SK-N-SH (cell line): ENCODE data around the gene KCNK5. TPM values are rescaled to one million over a fixed set of nuclear protein-coding genes. Genes with fewer than 3 reads are reported as not detected.

Experiments used
- CTCF ChIA-PET: fragments of 300-600, 350-600 bp; formaldehyde crosslinking; extraction: SDS; loops from one replicate; lab custom pipeline; 2021; lab: Yijun Ruan, JAX
- POLR2A ChIA-PET: fragments of 350-600 bp; sonication (Branson Sonifier 250); formaldehyde crosslinking; extraction: SDS; loops from one replicate; lab custom pipeline; 2020; ENCODE audit warnings: antibody characterized with exemption, inconsistent platforms; lab: Yijun Ruan, JAX
- DNase-seq: peaks from one replicate; pipeline ENCODE4 v3.0.0; 2012
- H2AFZ ChIP-seq: fragments of 200-600 bp; sonication (generic); 2 replicates; pipeline ENCODE4 v1.8.1; 2016; ENCODE audit warnings: antibody characterized with exemption, mild to moderate bottlenecking, low read depth
- H3F3A ChIP-seq: fragments of 200-600 bp; sonication (generic); replicated peaks from 2 replicates; pipeline ENCODE3; 2016; ENCODE audit warnings: antibody characterized with exemption, mild to moderate bottlenecking; ENCODE audit not compliant: insufficient read depth
- H3K27ac ChIP-seq, 2 experiments: fragments of 200-500 bp in 1 of 2; fragments of 200-600 bp in 1 of 2; sonication (Bioruptor generic) in 1 of 2; sonication (generic), shearing (Covaris generic) in 1 of 2; 2 replicates each; pipeline versions ENCODE4 v1.5.1 to v1.6.1; 2014 to 2016; ENCODE audit warnings: low read depth in 2 of 2, inconsistent platforms in 1 of 2, low read length in 1 of 2, mild to moderate bottlenecking in 1 of 2, mixed read lengths in 1 of 2
- H3K27me3 ChIP-seq: fragments of 200-600 bp; sonication (generic), shearing (Covaris generic); 2 replicates; pipeline ENCODE4 v1.6.1; 2016; ENCODE audit warnings: mixed run types; ENCODE audit not compliant: insufficient read depth
- H3K36me3 ChIP-seq, 2 experiments: fragments of 200-500 bp in 1 of 2; fragments of 200-600 bp in 1 of 2; sonication (Bioruptor generic) in 1 of 2; sonication (generic) in 1 of 2; replicated peaks in 1 of 2; 2 replicates each; pipeline versions ENCODE3 to v1.5.1; 2014 to 2016; ENCODE audit warnings: low read length in 1 of 2, mild to moderate bottlenecking in 1 of 2; ENCODE audit not compliant: insufficient read depth in 2 of 2, control insufficient read depth in 1 of 2
- H3K4me1 ChIP-seq, 2 experiments: fragments of 200-500 bp in 1 of 2; fragments of 200-600 bp in 1 of 2; sonication (Bioruptor generic) in 1 of 2; sonication (generic), shearing (Covaris generic) in 1 of 2; 2 replicates each; pipeline versions ENCODE4 v1.5.1 to v1.6.1; 2014 to 2016; ENCODE audit warnings: low read depth in 1 of 2, low read length in 1 of 2, mixed run types in 1 of 2; ENCODE audit not compliant: insufficient read depth in 2 of 2, control insufficient read depth in 1 of 2
- H3K4me2 ChIP-seq: fragments of 200-600 bp; sonication (generic), shearing (Covaris generic); 2 replicates; pipeline ENCODE4 v1.6.1; 2017; ENCODE audit warnings: mixed run types
- H3K4me3 ChIP-seq, 2 experiments: fragments of 200-500 bp in 1 of 2; fragments of 200-600 bp in 1 of 2; sonication (Bioruptor generic) in 1 of 2; sonication (generic), shearing (Covaris generic) in 1 of 2; 2 replicates each; pipeline versions ENCODE4 v1.5.1 to v1.8.1; 2014 to 2016; ENCODE audit warnings: low read depth in 2 of 2, inconsistent platforms in 1 of 2, low read length in 1 of 2, mild to moderate bottlenecking in 1 of 2, mixed read lengths in 1 of 2, moderate library complexity in 1 of 2
- H3K79me2 ChIP-seq: fragments of 200-600 bp; sonication (generic); 2 replicates; pipeline ENCODE4 v1.8.1; 2017; ENCODE audit warnings: mild to moderate bottlenecking; ENCODE audit not compliant: insufficient read depth
- H3K9ac ChIP-seq: fragments of 200-600 bp; sonication (generic); 2 replicates; pipeline ENCODE4 v1.6.1; 2017; ENCODE audit warnings: mixed run types
- H3K9me2 ChIP-seq: fragments of 200-600 bp; sonication (generic); 2 replicates; pipeline ENCODE4 v1.6.1; 2017; ENCODE audit warnings: mixed run types
- H3K9me3 ChIP-seq: fragments of 200-600 bp; sonication (generic); 2 replicates; pipeline ENCODE4 v1.6.1; 2017; ENCODE audit warnings: mixed run types, mild to moderate bottlenecking, moderate library complexity
- H4K20me1 ChIP-seq: fragments of 200-600 bp; sonication (generic); 2 replicates; pipeline ENCODE4 v1.6.1; 2017; ENCODE audit warnings: mild to moderate bottlenecking, mixed run types; ENCODE audit not compliant: insufficient read depth
- FOSL2 ChIP-seq: IDR thresholded peaks from 2 replicates; pipeline ENCODE4 v1.4.0; 2012; ENCODE audit warnings: low read depth, mild to moderate bottlenecking, moderate library complexity, borderline replicate concordance
- FOXM1 ChIP-seq: IDR thresholded peaks from 2 replicates; pipeline ENCODE4 v1.4.0; 2012; ENCODE audit warnings: low read depth, mild to moderate bottlenecking
- GABPA ChIP-seq: IDR thresholded peaks from 2 replicates; pipeline ENCODE4 v1.4.0; 2012; ENCODE audit warnings: low read depth, mild to moderate bottlenecking
- GATA2 ChIP-seq: sonication (generic); formaldehyde crosslinking; IDR thresholded peaks from 2 replicates; pipeline ENCODE4 v1.5.0; 2020; ENCODE audit warnings: mild to moderate bottlenecking, missing genetic modification reagents
- IRF3 ChIP-seq: fragments of 150-350 bp; IDR thresholded peaks from 2 replicates; pipeline ENCODE4 v1.6.1; 2016; ENCODE audit warnings: mild to moderate bottlenecking, low read depth, low read length
- JUND ChIP-seq: IDR thresholded peaks from 2 replicates; pipeline ENCODE4 v1.4.0; 2012
- MAX ChIP-seq: IDR thresholded peaks from 2 replicates; pipeline ENCODE4 v1.4.0; 2012; ENCODE audit warnings: low read depth
- MEF2A ChIP-seq: IDR thresholded peaks from 2 replicates; pipeline ENCODE4 v1.4.0; 2012; ENCODE audit warnings: low read depth, borderline replicate concordance
- NRF1 ChIP-seq: IDR thresholded peaks from 2 replicates; pipeline ENCODE4 v1.6.1; 2012; ENCODE audit warnings: low read depth, mild to moderate bottlenecking, low read length
- PBX3 ChIP-seq: IDR thresholded peaks from 2 replicates; pipeline ENCODE4; 2012
- RCOR1 ChIP-seq: fragments of 150-350 bp; IDR thresholded peaks from 2 replicates; pipeline ENCODE4 v1.6.1; 2017; ENCODE audit warnings: antibody characterized with exemption, low read length
- RFX5 ChIP-seq: IDR thresholded peaks from 2 replicates; pipeline ENCODE4 v1.6.1; 2012; ENCODE audit warnings: mild to moderate bottlenecking, improper control_type of control experiment, low read length
- SIN3A ChIP-seq: IDR thresholded peaks from 2 replicates; pipeline ENCODE4 v1.6.1; 2012; ENCODE audit warnings: low read depth, mild to moderate bottlenecking, low read length, moderate library complexity, borderline replicate concordance
- SMC3 ChIP-seq: IDR thresholded peaks from 2 replicates; pipeline ENCODE4 v1.6.1; 2012; ENCODE audit warnings: low read depth, low read length, improper control_type of control experiment
- TAF1 ChIP-seq: IDR thresholded peaks from 2 replicates; pipeline ENCODE4 v1.6.1; 2012; ENCODE audit warnings: low read depth, mild to moderate bottlenecking, low read length, moderate library complexity, borderline replicate concordance
- TCF12 ChIP-seq: IDR thresholded peaks from 2 replicates; pipeline ENCODE4 v1.4.0; 2012
- TEAD4 ChIP-seq: IDR thresholded peaks from 2 replicates; pipeline ENCODE4 v1.4.0; 2012; ENCODE audit warnings: mild to moderate bottlenecking, borderline replicate concordance; ENCODE audit not compliant: insufficient read depth
- ZBTB33 ChIP-seq: IDR thresholded peaks from 2 replicates; pipeline ENCODE4 v1.4.0; 2012; ENCODE audit warnings: low read depth, borderline replicate concordance
- WGBS: methylation state at CpG from one replicate; pipeline ENCODE4 v1.1.6; 2017; ENCODE audit warnings: low lambda C conversion rate; 5-methylcytosine and 5-hydroxymethylcytosine counted together
- polyA plus RNA-seq, 3 experiments: library from polyadenylated mRNA; depleted of rRNA; stranded (reverse); fragments of >200 nt; gene quantifications; 2 replicates each; pipeline ENCODE4 v1.2.3, GENCODE V29; 2012
- TF ChIP-seq, protein P1 (sequence below): fragments of 200-600 bp; sonication (generic); IDR thresholded peaks from 2 replicates; pipeline ENCODE4 v1.6.1; 2017; ENCODE audit warnings: antibody characterized with exemption, mild to moderate bottlenecking, moderate library complexity

Gene KCNK5
- polyA plus RNA-seq, 1 of the 3 experiments (the other 2 are of a cell fraction), result not detected

DNA sequence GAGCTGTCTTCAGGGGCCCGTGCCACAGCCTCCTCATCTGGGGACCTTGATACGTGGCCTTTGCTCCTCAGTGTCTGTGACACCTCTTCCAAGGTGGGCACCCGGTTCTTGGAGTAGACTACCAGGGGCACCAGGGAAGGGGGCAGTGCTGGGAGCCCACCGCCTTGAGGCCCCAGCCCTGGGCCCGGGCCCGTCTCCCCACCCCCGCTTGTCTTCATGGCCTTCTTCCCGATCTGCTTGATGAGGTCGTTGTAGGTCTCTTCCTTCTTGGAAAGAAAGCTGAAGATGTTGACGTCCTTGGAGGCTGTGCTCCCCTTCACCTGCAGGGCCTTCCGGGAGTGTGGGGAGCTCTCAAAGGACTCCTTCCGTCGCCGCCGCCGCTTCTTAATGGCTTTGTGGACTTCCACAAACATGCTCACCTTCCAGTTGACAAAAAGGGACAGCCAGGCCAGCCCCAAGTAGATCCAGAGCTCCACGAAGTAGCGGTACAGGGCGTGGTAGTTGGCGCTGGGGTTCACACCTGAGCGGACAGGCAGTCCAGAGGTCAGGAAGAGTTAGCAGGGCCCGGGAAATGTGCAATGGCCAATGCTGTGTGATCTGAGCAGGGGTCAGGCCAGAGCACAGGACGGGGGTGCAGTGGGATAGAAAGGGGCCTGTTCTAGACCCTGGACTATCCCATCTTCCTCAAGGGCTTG, 37.9 kb downstream of the KCNK5 start:
- Histone ChIP-seq H3K9me2 (no peaks in the 10 kb centered on the region), H3K79me2 (no peaks in the 10 kb centered on the region), H3K9ac (no peak overlapping the region), H3K4me2 (no peak overlapping the region), H2AFZ (no peak overlapping the region), H3K27ac (no peak overlapping the region), H3F3A (no peaks in the 10 kb centered on the region), H4K20me1 (no peaks in the 10 kb centered on the region), H3K4me1 (peaks cover 0 to 6% of the 10 kb centered on the region in 2 experiments; a peak in 1 of 4 replicates), H3K9me3 (no peaks in the 10 kb centered on the region), H3K4me3 (no peak overlapping the region), H3K36me3 (no peaks in the 10 kb centered on the region), H3K27me3 (no peaks in the 10 kb centered on the region)
- WGBS, result 70% methylated on average over 15 of the region's 23 CpGs
- TF ChIP-seq RCOR1 (no peak), FOSL2 (no peak), PBX3 (no peak), TCF12 (no peak), IRF3 (no peak), GABPA (no peak), GATA2 (CRISPR knock-in tag) (no peak)
- ChIA-PET POLR2A (no interaction called here), CTCF (interaction anchor here (0.6 to 3.1 kb wide), 6 partner anchors 9 to 219 kb away, joined by 3 to 17 read pairs (median 3); no protein-coding TSS in a partner anchor)
- DNase-seq, result no peak

DNA sequence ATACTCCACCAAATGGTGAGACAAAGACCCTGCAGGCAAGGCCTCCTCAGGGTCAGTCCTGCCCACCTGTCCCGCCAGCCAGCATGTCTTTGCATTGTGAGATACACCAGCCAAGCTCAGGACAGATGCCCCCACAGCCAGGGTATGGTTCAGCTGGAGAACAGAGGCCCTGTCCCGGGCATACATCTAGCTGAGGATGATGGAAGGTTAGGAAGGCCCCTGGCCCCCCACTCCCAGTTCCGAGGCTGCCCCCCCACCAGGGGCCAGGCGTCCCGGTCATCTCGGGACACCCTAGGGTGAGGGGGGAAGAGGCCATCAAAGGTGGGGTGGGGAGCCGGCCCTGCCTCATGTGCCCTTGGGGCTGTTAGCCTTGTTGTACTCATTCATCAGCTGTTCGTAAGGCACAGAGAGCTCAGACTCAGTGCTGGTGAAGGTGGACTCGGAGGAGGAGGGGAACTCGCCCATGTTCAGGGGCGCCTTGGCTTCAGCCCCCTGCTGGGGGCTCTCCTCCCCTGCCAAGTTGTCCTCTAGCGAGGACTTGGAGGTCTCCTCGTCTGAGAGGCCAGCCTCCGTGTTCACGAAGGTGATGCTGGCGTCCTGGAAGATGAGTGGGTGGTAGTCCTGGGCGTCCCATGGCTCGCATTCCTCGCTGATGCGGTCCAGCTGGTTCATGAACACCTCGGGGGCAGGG, 38.6 kb downstream of the KCNK5 start:
- no peaks in the 10 kb centered on the region for H3K9me2 ChIP-seq
- H3K36me3 ChIP-seq, result no peaks in the 10 kb centered on the region
- no peaks in the 10 kb centered on the region for H3K79me2 ChIP-seq
- H4K20me1 ChIP-seq, result no peaks in the 10 kb centered on the region
- H3K4me3 ChIP-seq, result no peak overlapping the region
- H3K27ac ChIP-seq, result no peak overlapping the region
- no peak overlapping the region for H3K4me2 ChIP-seq
- no peaks in the 10 kb centered on the region for H3F3A ChIP-seq
- H3K4me1 ChIP-seq, result peaks cover 0 to 6% of the 10 kb centered on the region in 2 experiments; a peak in 1 of 4 replicates
- DNase-seq, result no peak
- H3K9ac ChIP-seq, result no peak overlapping the region
- 70% methylated on average over 7 of the region's 21 CpGs for WGBS
- ChIA-PET CTCF (interaction anchor here (0.5 to 3.1 kb wide), 14 partner anchors 9 to 218 kb away, joined by 3 to 17 read pairs (median 4); no protein-coding TSS in a partner anchor), POLR2A (no interaction called here)
- H3K9me3 ChIP-seq, result no peaks in the 10 kb centered on the region
- H3K27me3 ChIP-seq, result no peaks in the 10 kb centered on the region
- no peak overlapping the region for H2AFZ ChIP-seq
- no peak for TF ChIP-seq JUND
- TF ChIP-seq TAF1, result no peak
- no peak for TF ChIP-seq FOXM1
- TF ChIP-seq MAX, result no peak
- no peak for TF ChIP-seq SIN3A
- no peak for TF ChIP-seq ZBTB33
- TF ChIP-seq SMC3, result no peak
- no peak for TF ChIP-seq GATA2 (CRISPR knock-in tag)
- TF ChIP-seq NRF1, result no peak
- TF ChIP-seq, protein P1, sequence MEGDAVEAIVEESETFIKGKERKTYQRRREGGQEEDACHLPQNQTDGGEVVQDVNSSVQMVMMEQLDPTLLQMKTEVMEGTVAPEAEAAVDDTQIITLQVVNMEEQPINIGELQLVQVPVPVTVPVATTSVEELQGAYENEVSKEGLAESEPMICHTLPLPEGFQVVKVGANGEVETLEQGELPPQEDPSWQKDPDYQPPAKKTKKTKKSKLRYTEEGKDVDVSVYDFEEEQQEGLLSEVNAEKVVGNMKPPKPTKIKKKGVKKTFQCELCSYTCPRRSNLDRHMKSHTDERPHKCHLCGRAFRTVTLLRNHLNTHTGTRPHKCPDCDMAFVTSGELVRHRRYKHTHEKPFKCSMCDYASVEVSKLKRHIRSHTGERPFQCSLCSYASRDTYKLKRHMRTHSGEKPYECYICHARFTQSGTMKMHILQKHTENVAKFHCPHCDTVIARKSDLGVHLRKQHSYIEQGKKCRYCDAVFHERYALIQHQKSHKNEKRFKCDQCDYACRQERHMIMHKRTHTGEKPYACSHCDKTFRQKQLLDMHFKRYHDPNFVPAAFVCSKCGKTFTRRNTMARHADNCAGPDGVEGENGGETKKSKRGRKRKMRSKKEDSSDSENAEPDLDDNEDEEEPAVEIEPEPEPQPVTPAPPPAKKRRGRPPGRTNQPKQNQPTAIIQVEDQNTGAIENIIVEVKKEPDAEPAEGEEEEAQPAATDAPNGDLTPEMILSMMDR, result no peak
- no peak for TF ChIP-seq IRF3
- TF ChIP-seq TEAD4, result no peak
- no peak for TF ChIP-seq RFX5
- TF ChIP-seq TCF12, result no peak
- TF ChIP-seq MEF2A, result no peak
